NCI-H69 (cell line): Measurements from ENCODE around the gene VIPR2.
A peak's percentile ranks its signal among the peaks of the same experiment; 100 is the strongest.
"Not testable (repeated sequence)": the region's sequence is repeated elsewhere in the genome, so short reads cannot be mapped to it uniquely, and the experiment has no call there.

Source experiments
- DNase-seq: peaks from one replicate; lab custom pipeline; 2025; lab: John Stamatoyannopoulos, UW

Gene VIPR2

DNA sequence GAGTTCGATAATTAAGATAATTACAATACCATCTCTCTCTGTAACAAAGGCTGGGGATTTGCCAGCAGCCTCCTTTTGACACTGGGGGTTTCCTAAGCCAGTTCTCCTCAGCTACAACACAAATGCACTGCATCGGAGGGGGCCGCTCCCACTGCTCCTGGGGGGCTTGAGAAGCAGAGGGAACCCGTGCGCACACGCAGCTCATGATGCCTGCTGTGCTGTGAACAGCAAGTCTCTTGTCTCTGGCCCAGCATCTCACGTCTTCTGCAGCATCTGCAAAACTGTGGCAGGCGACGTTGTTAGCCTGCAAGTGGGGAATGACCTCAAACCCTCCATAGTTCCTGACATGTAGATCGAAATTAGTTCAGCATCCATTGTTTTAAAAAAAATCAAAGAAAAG is 5.5 kb downstream of the VIPR2 start:
- DNase-seq: peak; percentile 10

DNA sequence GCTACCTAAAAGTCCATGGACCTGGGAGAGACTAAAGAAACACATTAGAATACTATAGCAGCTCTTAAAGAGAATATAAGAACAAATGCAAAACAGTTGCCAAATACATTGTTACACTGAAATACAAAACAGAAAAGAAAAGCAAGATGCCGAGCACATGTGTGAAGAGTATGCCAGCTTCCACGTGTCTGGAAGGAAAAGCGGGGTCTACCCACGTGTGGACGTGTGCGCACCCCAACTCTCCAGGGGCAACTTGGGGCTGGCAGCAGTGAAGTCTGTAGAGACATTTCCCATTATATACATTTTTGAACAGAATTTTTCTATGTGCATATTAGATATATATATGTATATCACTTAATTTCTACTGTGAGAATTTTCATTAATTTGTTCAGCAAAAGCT is 6.2 kb downstream of the VIPR2 start:
- no peak for DNase-seq

DNA sequence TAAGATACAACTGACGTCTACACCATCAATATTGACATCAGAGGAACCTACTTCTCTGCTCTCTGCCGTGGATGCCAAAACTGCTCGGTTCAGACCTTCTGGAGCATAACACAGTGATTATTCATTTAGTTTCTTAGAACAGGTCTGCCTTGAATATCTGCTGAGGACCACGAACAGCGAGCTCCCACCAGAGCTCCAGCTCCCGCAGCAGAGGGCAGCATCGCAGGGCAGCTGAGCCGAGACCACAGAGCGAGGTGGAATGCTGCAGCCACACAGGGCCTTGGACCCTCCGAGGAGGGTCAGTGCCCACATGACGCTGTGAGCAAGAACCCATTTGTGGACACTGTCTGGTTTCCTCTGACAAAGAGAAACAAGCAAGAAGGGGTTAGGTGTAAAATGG is 6.8 kb downstream of the VIPR2 start:
- DNase-seq: no peak

GRCh38 chr7:159136846-159137245 is 7.8 kb downstream of the VIPR2 start:
- no peak for DNase-seq

GRCh38 chr7:159136442-159136841 is 8.2 kb downstream of the VIPR2 start:
- no peak for DNase-seq

GRCh38 chr7:159136013-159136412 is 8.7 kb downstream of the VIPR2 start:
- DNase-seq: no peak

DNA sequence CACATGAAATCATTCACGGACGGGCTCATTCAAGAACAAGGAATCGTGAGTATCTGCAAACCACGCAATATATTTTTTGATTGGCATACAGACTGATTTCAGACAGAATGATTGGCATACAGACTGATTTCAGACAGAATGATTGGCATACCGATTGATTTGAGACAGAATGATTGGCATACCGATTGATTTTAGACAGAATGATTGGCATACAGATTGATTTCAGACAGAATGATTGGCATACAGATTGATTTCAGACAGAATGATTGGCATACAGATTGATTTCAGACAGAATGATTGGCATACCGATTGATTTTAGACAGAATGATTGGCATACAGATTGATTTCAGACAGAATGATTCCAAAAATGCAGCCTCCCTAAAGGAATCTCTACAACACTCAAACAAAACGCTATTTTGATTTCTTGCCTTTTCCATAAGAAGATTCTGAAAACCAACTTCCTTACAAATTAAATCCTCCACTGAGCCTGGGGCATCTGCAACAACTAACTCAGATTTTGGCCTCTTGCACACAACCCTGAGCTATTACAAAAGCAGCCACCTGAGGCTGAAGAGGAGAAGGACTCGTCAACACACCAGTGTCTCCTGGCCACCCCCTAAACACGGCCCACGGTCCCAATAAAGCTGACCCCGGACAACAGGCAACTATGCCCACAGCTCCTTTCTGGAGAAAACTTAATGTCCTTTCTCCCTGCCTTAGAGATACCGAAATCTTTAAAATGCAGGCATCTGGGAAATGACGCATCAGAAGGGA is 11.8 kb downstream of the VIPR2 start:
- not testable (repeated sequence) for DNase-seq

DNA sequence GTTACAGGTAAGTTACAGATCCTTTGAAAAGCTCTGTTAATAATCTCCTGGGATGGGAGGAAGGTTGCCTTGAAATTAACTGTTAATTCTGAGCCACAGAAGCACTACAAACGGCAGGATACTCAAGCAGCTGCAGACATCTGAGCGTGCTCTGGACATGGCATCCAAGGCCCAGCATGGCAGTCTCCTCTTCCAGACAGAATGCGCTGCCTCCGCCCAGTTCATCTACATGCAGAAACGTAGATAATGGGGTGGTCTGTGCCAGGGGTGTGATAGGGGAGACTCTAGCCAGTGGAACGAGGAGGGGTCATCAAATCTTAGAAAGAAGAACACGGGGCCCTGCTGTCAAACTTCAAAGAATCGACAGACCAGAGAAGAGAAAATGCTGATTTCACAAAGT is 13.8 kb downstream of the VIPR2 start:
- no peak for DNase-seq

GRCh38 chr7:159130199-159130775 is 14.4 kb downstream of the VIPR2 start:
- DNase-seq: no peak

GRCh38 chr7:159128767-159129166 is 15.9 kb downstream of the VIPR2 start:
- no peak for DNase-seq

DNA sequence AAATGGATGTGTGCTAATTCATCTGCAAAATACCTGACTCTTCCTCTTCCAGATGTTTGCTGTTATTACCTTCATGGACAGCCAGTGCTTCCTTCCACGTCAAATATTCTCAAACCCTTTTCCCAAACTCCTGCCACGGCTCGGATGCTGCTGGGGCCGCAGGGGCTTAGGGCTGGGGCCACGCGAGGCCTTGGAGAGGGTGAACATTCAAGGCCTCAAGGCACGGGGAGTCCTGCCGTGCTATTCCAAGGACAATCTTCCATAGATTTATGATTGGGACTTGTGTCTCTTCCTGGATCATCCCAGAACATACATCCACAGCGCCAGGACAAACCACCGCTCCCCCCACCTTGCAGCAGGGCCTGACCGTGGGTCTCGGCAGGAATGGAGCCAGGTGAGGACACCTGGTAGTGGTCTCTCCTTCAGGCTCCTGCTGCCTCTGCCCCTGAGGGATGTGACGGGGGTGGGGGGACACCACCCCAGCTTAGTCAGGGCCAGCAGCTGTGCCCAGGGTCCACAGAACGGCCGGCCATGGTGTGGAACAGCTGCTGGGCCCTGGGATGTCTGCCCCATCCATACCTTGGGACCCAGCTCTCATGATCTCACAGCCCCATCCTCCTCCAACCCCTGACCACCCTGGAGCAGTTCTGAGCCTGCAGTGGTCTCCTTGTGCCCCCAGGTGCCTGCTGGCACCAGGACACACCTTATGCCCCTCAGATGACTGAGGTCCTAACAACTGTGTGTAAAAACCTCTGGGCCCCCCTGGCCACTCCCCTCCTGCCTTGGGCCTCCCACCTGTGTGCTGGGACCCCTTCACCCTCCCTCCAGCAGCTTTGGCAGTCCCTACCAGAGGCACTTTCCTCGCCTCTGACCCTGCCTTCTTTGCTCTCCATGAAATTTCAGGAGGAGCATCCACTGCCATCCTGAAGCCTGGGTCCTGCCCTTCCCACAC is 16.7 kb downstream of the VIPR2 start:
- DNase-seq: no peak

DNA sequence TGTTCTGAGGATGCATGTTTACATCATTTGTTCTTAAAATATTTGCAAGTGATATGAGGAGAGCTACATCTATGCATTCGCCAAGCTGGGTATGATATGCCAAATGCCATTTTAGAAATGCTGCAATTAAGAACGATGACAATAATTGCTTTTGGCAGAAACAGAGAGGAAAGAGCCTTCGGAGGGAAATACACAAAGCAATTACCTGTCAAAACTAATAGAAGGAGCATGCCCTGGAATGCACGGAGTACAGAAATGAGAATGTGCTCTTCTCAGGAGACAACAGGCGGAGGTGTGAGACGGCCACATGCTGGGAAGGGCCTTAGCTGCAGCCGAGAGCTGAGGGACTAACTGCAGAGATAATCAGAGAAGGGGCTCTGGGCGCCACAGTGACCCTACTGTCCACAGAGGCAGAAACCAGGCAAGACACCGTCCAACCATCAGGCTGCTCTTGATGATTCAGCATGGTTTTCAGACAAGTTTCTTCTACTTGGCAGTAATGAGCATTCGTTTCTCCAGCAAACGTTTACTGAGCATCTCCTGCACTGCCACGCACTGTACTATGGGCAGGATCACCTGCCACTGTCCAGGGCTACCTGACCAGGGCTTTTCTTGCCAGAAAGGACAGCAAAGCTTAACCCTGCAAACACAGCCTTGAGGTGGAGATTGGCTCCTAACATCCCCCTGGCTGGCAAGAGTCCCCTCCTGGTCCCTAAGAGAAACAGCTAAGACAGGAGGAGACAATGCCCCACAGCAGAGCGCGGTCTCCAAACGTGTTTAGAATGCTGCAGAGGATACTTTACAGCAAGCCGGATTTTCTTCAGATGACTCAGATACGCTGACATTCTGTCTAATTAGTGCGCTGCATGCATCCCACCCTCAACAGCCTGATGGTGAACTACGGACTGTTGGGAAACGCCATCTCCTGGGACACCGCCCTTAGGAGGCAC is 18.1 kb downstream of the VIPR2 start:
- DNase-seq: no peak

- no peak for DNase-seq
Observed at GRCh38 chr7:159125955-159126270, 18.8 kb downstream of the VIPR2 start.

DNA sequence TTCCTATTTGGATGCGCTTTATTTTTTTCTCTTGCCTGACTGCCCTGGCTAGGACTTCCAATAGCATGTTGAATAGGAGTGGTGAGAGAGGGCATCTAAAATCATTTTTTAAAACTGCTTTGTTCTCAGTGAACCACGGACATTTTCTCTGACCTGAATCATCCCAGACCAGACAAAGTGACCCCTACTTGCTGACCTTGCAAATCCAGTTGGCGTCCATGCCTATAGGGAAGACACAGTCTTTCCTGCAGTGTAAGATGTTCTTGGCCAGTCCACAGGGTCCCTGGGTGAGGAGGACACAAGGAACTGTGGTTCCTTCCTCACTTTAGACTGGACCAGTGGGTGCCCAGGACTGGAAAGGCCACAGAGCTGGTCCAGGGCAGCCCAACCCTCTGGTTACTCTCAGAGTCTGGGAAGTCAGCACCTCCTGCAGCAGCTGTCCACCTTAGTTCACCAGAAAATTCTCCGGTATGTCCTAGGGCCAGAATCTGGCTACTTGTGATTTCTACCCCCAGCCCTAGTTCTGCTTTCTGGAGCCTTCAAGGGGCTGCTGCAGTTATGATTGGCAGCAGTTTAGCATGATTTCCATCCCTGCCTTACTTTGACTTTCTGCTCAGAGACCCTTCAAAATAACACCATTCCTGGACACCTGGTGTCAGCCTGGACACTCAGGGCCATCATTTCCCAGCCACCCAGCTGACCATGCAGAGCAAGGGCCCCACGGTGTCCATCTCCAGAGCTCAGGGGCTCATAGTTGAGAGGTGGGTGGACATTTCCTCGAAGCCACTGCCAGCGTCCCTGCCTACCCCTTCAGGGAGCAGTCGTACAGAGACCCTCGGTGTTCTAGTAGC is 19.3 kb downstream of the VIPR2 start:
- no peak for DNase-seq

DNA sequence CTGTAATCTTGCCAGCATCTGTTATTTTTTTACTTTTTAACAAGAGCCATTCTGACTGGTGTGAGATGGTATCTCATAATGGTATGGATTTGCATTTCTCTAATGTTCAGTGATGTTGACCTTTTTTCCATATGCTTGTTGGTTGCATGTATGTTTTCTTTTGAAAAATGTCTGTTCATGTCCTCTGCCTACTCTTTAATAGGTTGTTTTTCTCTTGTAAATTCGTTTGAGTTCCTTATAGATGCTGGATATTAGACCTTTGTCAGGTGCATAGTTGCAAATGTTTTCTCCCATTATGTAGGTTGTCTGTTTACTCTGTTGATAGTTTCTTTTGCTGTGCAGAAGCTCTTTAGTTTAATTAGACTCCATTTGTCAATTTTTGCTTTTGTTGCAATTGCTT is 20.9 kb downstream of the VIPR2 start:
- not testable (repeated sequence) for DNase-seq

GRCh38 chr7:159123294-159123693 is 21.4 kb downstream of the VIPR2 start:
- not testable (repeated sequence) for DNase-seq

- DNase-seq: no peak
Observed at GRCh38 chr7:159122276-159122675, 22.4 kb downstream of the VIPR2 start.

- DNase-seq: no peak
Observed at GRCh38 chr7:159121476-159121875, 23.2 kb downstream of the VIPR2 start.

GRCh38 chr7:159121068-159121467 is 23.6 kb downstream of the VIPR2 start:
- no peak for DNase-seq

DNA sequence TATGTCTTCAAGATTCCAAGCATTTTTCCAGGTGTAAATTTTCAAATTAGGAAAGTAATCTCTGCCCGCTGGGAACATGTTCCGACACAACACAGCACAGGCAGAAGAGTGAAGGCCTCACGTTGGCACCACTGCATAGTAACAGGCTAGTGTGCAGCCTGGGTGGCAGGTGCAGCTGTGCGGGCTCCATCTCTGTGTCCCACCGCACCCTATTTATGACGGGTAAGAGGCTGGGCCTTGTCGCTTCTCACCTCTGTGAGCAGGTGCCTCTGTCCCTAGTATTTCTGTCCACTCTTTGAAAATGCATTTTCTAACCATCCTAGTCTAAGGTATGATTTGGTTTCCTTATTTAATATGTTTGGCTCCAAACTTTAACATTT is 24.1 kb downstream of the VIPR2 start:
- DNase-seq: no peak
